MM.1S (cell line): ENCODE results near the gene LRRC15.

ENCODE experiments used
- DNase-seq: peaks from one replicate; pipeline ENCODE4 v3.0.0-alpha.2; 2015
- H2AFZ ChIP-seq: fragments of 300-600 bp; sonication (generic); 2 replicates; pipeline ENCODE4 v1.6.0; 2016; ENCODE audit warnings: antibody characterized with exemption, low read length
- H3F3A ChIP-seq: fragments of 300-600 bp; sonication (generic); 2 replicates; pipeline ENCODE4 v1.6.1; 2016; ENCODE audit warnings: mild to moderate bottlenecking, antibody characterized with exemption, low read length, moderate library complexity, mixed read lengths; ENCODE audit not compliant: insufficient read depth
- H3K27ac ChIP-seq: fragments of 300-600 bp; sonication (generic); 2 replicates; pipeline ENCODE4 v1.5.1; 2016; ENCODE audit warnings: mild to moderate bottlenecking, low read length
- H3K27me3 ChIP-seq: fragments of 300-600 bp; sonication (generic); replicated peaks from 2 replicates; pipeline ENCODE4 v1.6.0; 2016; ENCODE audit warnings: low read length; ENCODE audit not compliant: insufficient read depth
- H3K36me3 ChIP-seq: fragments of 300-600 bp; sonication (generic); replicated peaks from 2 replicates; pipeline ENCODE4 v1.6.1; 2016; ENCODE audit warnings: mild to moderate bottlenecking, low read length, mixed read lengths; ENCODE audit not compliant: insufficient read depth
- H3K4me1 ChIP-seq: fragments of 300-600 bp; sonication (generic); 2 replicates; pipeline ENCODE4 v1.6.1; 2016; ENCODE audit warnings: low read length, mixed read lengths
- H3K4me2 ChIP-seq: fragments of 300-600 bp; sonication (generic); 2 replicates; pipeline ENCODE4 v1.6.0; 2016; ENCODE audit warnings: low read depth, low read length
- H3K4me3 ChIP-seq: fragments of 300-600 bp; sonication (generic); 2 replicates; pipeline ENCODE4 v1.5.1; 2016; ENCODE audit warnings: low read length, mixed read lengths
- H3K79me2 ChIP-seq: fragments of 300-600 bp; sonication (generic); 2 replicates; pipeline ENCODE4 v1.6.1; 2016; ENCODE audit warnings: mixed run types, low read length, mixed read lengths
- H3K9ac ChIP-seq: fragments of 300-600 bp; sonication (generic); 2 replicates; pipeline ENCODE4 v1.6.1; 2016; ENCODE audit warnings: low read length, mixed read lengths
- H3K9me2 ChIP-seq: fragments of 300-600 bp; sonication (generic); replicated peaks from 2 replicates; pipeline ENCODE4 v1.6.1; 2016; ENCODE audit warnings: mild to moderate bottlenecking, low read length, mixed read lengths; ENCODE audit not compliant: insufficient read depth
- H3K9me3 ChIP-seq: fragments of 300-600 bp; sonication (generic); replicated peaks from 2 replicates; pipeline ENCODE4 v1.6.1; 2016; ENCODE audit warnings: mild to moderate bottlenecking, low read length, mixed read lengths; ENCODE audit not compliant: insufficient read depth
- H4K20me1 ChIP-seq: fragments of 300-600 bp; sonication (generic); 2 replicates; pipeline ENCODE4 v1.6.1; 2016; ENCODE audit warnings: mild to moderate bottlenecking, low read length, moderate library complexity, mixed read lengths; ENCODE audit not compliant: insufficient read depth
- EZH2 ChIP-seq: fragments of 300-600 bp; sonication (generic); optimal IDR thresholded peaks from 2 replicates; pipeline ENCODE3; 2017; ENCODE audit warnings: low read depth, mild to moderate bottlenecking, antibody characterized with exemption, low read length, mixed read lengths
- EZH2phosphoT487 ChIP-seq: fragments of 300-600 bp; sonication (generic); IDR thresholded peaks from 2 replicates; pipeline ENCODE4 v1.6.1; 2018; ENCODE audit warnings: antibody characterized with exemption, low read length
- TF ChIP-seq, protein P1 (sequence below): fragments of 300-600 bp; sonication (generic); IDR thresholded peaks from 2 replicates; pipeline ENCODE4 v1.5.1; 2016; ENCODE audit warnings: antibody characterized with exemption, low read length, mixed read lengths

The LRRC15 gene

DNA sequence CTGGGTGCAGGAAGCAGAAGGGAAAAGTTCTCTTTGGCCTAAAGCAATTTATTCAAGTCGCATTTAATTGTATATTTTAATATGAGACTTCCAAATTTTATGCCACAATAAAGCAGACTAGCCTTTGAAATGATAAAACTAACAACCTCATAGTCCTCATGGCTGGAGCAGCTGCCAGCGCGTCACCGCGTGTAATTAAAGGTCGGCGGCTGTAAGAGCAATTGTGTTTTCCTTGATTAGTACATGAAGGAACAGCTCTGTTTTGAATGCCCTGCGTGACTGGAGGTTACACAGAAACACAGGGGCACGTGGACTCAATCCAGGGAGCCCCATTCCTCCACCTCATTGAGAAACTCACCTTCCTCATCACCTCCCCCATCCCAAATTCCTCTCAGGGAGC is 10.1 kb upstream of the LRRC15 start:
- no peaks in the 10 kb centered on the region for H3F3A ChIP-seq
- H3K4me2 ChIP-seq = no peak overlapping the region
- TF ChIP-seq, protein P1, sequence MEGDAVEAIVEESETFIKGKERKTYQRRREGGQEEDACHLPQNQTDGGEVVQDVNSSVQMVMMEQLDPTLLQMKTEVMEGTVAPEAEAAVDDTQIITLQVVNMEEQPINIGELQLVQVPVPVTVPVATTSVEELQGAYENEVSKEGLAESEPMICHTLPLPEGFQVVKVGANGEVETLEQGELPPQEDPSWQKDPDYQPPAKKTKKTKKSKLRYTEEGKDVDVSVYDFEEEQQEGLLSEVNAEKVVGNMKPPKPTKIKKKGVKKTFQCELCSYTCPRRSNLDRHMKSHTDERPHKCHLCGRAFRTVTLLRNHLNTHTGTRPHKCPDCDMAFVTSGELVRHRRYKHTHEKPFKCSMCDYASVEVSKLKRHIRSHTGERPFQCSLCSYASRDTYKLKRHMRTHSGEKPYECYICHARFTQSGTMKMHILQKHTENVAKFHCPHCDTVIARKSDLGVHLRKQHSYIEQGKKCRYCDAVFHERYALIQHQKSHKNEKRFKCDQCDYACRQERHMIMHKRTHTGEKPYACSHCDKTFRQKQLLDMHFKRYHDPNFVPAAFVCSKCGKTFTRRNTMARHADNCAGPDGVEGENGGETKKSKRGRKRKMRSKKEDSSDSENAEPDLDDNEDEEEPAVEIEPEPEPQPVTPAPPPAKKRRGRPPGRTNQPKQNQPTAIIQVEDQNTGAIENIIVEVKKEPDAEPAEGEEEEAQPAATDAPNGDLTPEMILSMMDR = no peak
- H3K9me2 ChIP-seq = no peaks in the 10 kb centered on the region
- no peaks in the 10 kb centered on the region for H3K9me3 ChIP-seq
- no peaks in the 10 kb centered on the region for H3K4me1 ChIP-seq
- H4K20me1 ChIP-seq = no peaks in the 10 kb centered on the region
- no peak overlapping the region for H3K4me3 ChIP-seq
- H2AFZ ChIP-seq = no peak overlapping the region
- DNase-seq = no peak
- no peaks in the 10 kb centered on the region for H3K36me3 ChIP-seq
- H3K27me3 ChIP-seq = peaks cover 42% of the 10 kb centered on the region
- H3K27ac ChIP-seq = no peak overlapping the region
- no peak overlapping the region for H3K9ac ChIP-seq
- no peaks in the 10 kb centered on the region for H3K79me2 ChIP-seq

DNA sequence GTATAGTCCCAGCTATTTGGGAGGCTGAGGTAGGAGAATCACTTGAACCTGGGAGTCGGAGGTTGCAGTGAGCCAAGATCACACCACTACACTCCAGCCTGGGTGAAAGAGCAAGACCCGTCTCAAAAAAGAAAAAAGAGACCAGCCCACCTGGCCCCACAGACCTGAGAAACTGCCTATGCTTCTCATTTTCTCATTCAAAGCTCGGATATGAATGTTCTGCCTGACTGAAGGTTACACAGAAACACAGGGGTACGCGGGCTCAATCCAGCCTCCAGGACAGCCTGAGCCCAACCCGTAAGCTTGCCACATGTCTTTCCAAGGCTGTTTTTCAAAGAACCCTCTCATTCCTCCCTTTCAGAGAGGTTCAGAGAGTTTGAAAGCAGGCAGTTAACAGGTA is 9.7 kb upstream of the LRRC15 start:
- Histone ChIP-seq H3K36me3 (no peaks in the 10 kb centered on the region), H3K9me2 (no peaks in the 10 kb centered on the region), H2AFZ (no peak overlapping the region), H3F3A (no peaks in the 10 kb centered on the region), H4K20me1 (no peaks in the 10 kb centered on the region), H3K27me3 (peaks cover 38% of the 10 kb centered on the region), H3K79me2 (no peaks in the 10 kb centered on the region), H3K27ac (no peak overlapping the region), H3K4me3 (no peak overlapping the region), H3K9ac (no peak overlapping the region), H3K4me2 (no peak overlapping the region), H3K9me3 (no peaks in the 10 kb centered on the region), H3K4me1 (no peaks in the 10 kb centered on the region)
- DNase-seq = no peak
- TF ChIP-seq, protein P1 = no peak
- no peak for TF ChIP-seq EZH2
- no peak for TF ChIP-seq EZH2phosphoT487

DNA sequence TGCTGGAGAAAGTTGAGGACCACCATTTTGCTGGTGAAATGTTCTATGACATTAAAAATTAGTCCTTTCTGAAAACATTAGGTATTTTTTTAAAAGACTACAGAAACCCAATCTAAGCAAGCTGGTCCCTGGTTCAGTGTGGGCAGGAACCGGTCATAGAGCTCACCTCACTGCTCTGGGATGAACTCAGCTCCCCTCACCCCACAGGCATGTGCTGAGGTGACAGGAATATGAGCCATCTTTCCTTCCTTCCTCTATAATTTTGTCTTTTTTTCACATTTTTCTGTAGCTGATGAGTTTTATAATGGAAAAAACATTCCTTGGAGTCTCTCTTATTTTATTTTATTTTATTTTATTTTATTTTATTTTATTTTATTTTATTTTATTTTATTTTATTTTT is 8.2 kb upstream of the LRRC15 start:
- Histone ChIP-seq H3K9ac (no peak overlapping the region), H3K27ac (no peak overlapping the region), H2AFZ (no peak overlapping the region), H3K36me3 (no peaks in the 10 kb centered on the region), H3K27me3 (peaks cover 23% of the 10 kb centered on the region), H4K20me1 (no peaks in the 10 kb centered on the region), H3K79me2 (no peaks in the 10 kb centered on the region), H3K4me1 (no peaks in the 10 kb centered on the region), H3F3A (no peaks in the 10 kb centered on the region), H3K9me3 (no peaks in the 10 kb centered on the region), H3K4me3 (no peak overlapping the region), H3K4me2 (no peak overlapping the region), H3K9me2 (no peaks in the 10 kb centered on the region)
- TF ChIP-seq, protein P1 = no peak
- TF ChIP-seq EZH2 (no peak), EZH2phosphoT487 (no peak)
- no peak for DNase-seq

DNA sequence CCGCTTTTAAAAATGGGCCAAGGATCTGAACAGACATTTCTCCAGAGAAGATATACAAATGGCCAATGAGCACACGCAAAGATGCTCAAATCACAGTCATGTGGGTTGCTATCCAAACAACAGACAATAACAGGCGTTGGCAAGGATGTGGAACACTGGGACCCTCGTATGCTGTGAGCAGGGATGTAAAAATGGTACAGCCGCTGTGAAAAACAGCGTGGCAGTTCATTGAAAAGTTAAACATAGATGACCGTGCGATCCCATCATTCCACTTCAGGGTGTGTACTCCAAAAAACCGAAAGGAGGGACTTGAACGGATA is 6.7 kb upstream of the LRRC15 start:
- Histone ChIP-seq H3K79me2 (no peaks in the 10 kb centered on the region), H3K9ac (no peak overlapping the region), H3K27ac (no peak overlapping the region), H3F3A (no peaks in the 10 kb centered on the region), H3K27me3 (peaks cover 12% of the 10 kb centered on the region), H3K4me2 (no peak overlapping the region), H4K20me1 (no peaks in the 10 kb centered on the region), H3K4me3 (no peak overlapping the region), H3K9me2 (no peaks in the 10 kb centered on the region), H3K36me3 (no peaks in the 10 kb centered on the region), H2AFZ (no peak overlapping the region), H3K4me1 (no peaks in the 10 kb centered on the region), H3K9me3 (no peaks in the 10 kb centered on the region)
- TF ChIP-seq EZH2phosphoT487 (no peak), EZH2 (no peak)
- TF ChIP-seq, protein P1 = no peak
- DNase-seq = no peak
